Right lung (tissue), 5 donors: ENCODE data around the gene ANXA6. TPM values are rescaled to one million over a fixed set of nuclear protein-coding genes. Genes with fewer than 3 reads are reported as not detected.
A peak's percentile ranks its signal among the peaks of the same experiment; 100 is the strongest.

ENCODE experiments used
- DNase-seq, 2 donors: peaks; one replicate each; pipeline ENCODE4 v3.0.0-alpha.2; 2013
- polyA plus RNA-seq, 5 donors: library from polyadenylated mRNA; unstranded; fragments of 120-200 nt; gene quantifications; one replicate each; pipeline versions ENCODE4 v1.2.1 to v1.2.3, GENCODE V29; 2013; ENCODE audit warnings: inconsistent platforms in 1 of 5, low replicate concordance in 1 of 5; ENCODE audit not compliant: insufficient read length in 5 of 5, insufficient read depth in 1 of 5

ANXA6 gene
- polyA plus RNA-seq, 5 donors = 258 to 308 (median 290) TPM

GRCh38 chr5:151130922-151131891, 26.4 kb downstream of the ANXA6 start:
- no peak for DNase-seq

GRCh38 chr5:151130235-151130921, 27.2 kb downstream of the ANXA6 start:
- DNase-seq = no peak

- DNase-seq = no peak
Measured at GRCh38 chr5:151128817-151129216, 28.8 kb downstream of the ANXA6 start.

- no peak for DNase-seq
Measured at GRCh38 chr5:151127926-151128325, 29.7 kb downstream of the ANXA6 start.

GRCh38 chr5:151126199-151126645, 31.4 kb downstream of the ANXA6 start:
- DNase-seq = peak in 1 of 2 donors; percentile 40

- no peak for DNase-seq
Measured at GRCh38 chr5:151125421-151125820, 32.2 kb downstream of the ANXA6 start.

GRCh38 chr5:151123897-151124751, 33.5 kb downstream of the ANXA6 start:
- no peak for DNase-seq

GRCh38 chr5:151122828-151123227, 34.8 kb downstream of the ANXA6 start:
- DNase-seq = no peak

GRCh38 chr5:151121665-151122064, 35.9 kb downstream of the ANXA6 start:
- peak in 1 of 2 donors; percentile 62 for DNase-seq

GRCh38 chr5:151121095-151121494, 36.5 kb downstream of the ANXA6 start:
- no peak for DNase-seq

GRCh38 chr5:151118913-151119575, 38.5 kb downstream of the ANXA6 start:
- DNase-seq = no peak

GRCh38 chr5:151115272-151115905, 42.2 kb downstream of the ANXA6 start:
- no peak for DNase-seq

- DNase-seq = no peak
Measured at GRCh38 chr5:151113651-151114050, 43.9 kb downstream of the ANXA6 start.

GRCh38 chr5:151110992-151111391, 46.6 kb downstream of the ANXA6 start:
- DNase-seq = no peak

- no peak for DNase-seq
Measured at GRCh38 chr5:151110122-151110681, 47.4 kb downstream of the ANXA6 start.

GRCh38 chr5:151108566-151108965, 49.0 kb downstream of the ANXA6 start:
- no peak for DNase-seq

- DNase-seq = no peak
Measured at GRCh38 chr5:151107738-151108520, 49.6 kb downstream of the ANXA6 start.

GRCh38 chr5:151107084-151107483, 50.5 kb downstream of the ANXA6 start:
- DNase-seq = no peak

GRCh38 chr5:151106509-151106908, 51.1 kb downstream of the ANXA6 start:
- no peak for DNase-seq

GRCh38 chr5:151106043-151106442, 51.5 kb downstream of the ANXA6 start:
- no peak for DNase-seq
